Activated CD8-positive, alpha-beta T cell treated with anti-CD3 and anti-CD28 coated beads for 36 hours (primary cell): Measurements from ENCODE around the gene LIM2. TPM values are rescaled to one million over a fixed set of nuclear protein-coding genes. Genes with fewer than 3 reads are reported as not detected.

Experiments used
- ATAC-seq: fragments of 200-7000 bp; cut with Tn5 transposase; one replicate; pipeline ENCODE4 v1.10.0; 2021; ENCODE audit warnings: mild to moderate bottlenecking, moderate library complexity
- CTCF ChIA-PET: fragments of 350-600 bp; sonication (Branson Sonifier 250); formaldehyde crosslinking; loops from one replicate; lab custom pipeline; 2021; ENCODE audit warnings: antibody characterized with exemption; lab: Charles Lee
- POLR2A ChIA-PET: fragments of 350-600 bp; sonication (Branson Sonifier 250); formaldehyde crosslinking; loops from one replicate; lab custom pipeline; 2021; ENCODE audit warnings: antibody characterized with exemption; lab: Charles Lee
- DNase-seq: peaks from one replicate; pipeline ENCODE4 v3.0.0-alpha.2; 2020
- H3K27ac Mint-ChIP-seq: one replicate; pipeline ENCODE4 v1.8.0; 2021; ENCODE audit warnings: mild to moderate bottlenecking, mixed read lengths
- H3K27me3 Mint-ChIP-seq: one replicate; pipeline ENCODE4 v1.8.0; 2021; ENCODE audit warnings: mixed read lengths
- H3K36me3 Mint-ChIP-seq: one replicate; pipeline ENCODE4 v1.8.0; 2021; ENCODE audit warnings: low read depth, mixed read lengths
- H3K4me1 Mint-ChIP-seq: one replicate; pipeline ENCODE4 v1.8.0; 2021; ENCODE audit warnings: low read depth, mixed read lengths
- H3K4me3 Mint-ChIP-seq: one replicate; pipeline ENCODE4 v1.8.0; 2021; ENCODE audit warnings: mild to moderate bottlenecking, moderate library complexity, mixed read lengths
- H3K9me3 Mint-ChIP-seq: one replicate; pipeline ENCODE4 v1.8.0; 2021; ENCODE audit warnings: mixed read lengths
- intact Hi-C: fragments of 100-400 bp; cut with micrococcal nuclease; formaldehyde crosslinking; loops from one replicate; pipeline ENCODE4 v1.10.0; 2022
- total RNA-seq, 2 experiments: library from RNA; stranded (reverse); gene quantifications; one replicate each; pipeline ENCODE4 v1.2.3, GENCODE V29; 2021
- TF ChIP-seq, protein P1 (sequence below): fragments of 200-600 bp; IDR thresholded peaks from one replicate; pipeline ENCODE4 v1.8.0; 2022; ENCODE audit warnings: antibody characterized with exemption, mild to moderate bottlenecking

The LIM2 gene
- total RNA-seq, 2 experiments from 2014 or later: 1.4 to 2.6 TPM

- intact Hi-C loops: no loop called here
- ChIA-PET CTCF (interaction anchor here (0.9 to 1.7 kb wide), 4 partner anchors 27 to 147 kb away, joined by 4 to 9 read pairs (median 6); no protein-coding TSS in a partner anchor), POLR2A (interaction anchor here (1.1 kb wide), 1 partner anchor 13 kb away, joined by 3 read pairs; no protein-coding TSS in a partner anchor)
- DNase-seq: peak; percentile 62
- Mint-ChIP-seq H3K9me3 (no peaks in the 10 kb centered on the region), H3K27me3 (no peaks in the 10 kb centered on the region), H3K4me3 (peak overlapping the region; percentile 98), H3K36me3 (peaks cover 49% of the 10 kb centered on the region), H3K4me1 (peaks cover 50% of the 10 kb centered on the region), H3K27ac (peak overlapping the region; percentile 98)
- TF ChIP-seq, protein P1, sequence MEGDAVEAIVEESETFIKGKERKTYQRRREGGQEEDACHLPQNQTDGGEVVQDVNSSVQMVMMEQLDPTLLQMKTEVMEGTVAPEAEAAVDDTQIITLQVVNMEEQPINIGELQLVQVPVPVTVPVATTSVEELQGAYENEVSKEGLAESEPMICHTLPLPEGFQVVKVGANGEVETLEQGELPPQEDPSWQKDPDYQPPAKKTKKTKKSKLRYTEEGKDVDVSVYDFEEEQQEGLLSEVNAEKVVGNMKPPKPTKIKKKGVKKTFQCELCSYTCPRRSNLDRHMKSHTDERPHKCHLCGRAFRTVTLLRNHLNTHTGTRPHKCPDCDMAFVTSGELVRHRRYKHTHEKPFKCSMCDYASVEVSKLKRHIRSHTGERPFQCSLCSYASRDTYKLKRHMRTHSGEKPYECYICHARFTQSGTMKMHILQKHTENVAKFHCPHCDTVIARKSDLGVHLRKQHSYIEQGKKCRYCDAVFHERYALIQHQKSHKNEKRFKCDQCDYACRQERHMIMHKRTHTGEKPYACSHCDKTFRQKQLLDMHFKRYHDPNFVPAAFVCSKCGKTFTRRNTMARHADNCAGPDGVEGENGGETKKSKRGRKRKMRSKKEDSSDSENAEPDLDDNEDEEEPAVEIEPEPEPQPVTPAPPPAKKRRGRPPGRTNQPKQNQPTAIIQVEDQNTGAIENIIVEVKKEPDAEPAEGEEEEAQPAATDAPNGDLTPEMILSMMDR: no peak
- ATAC-seq: peak; percentile 0
Measured at GRCh38 chr19:51367255-51367564, 20.6 kb downstream of the LIM2 start.

DNA sequence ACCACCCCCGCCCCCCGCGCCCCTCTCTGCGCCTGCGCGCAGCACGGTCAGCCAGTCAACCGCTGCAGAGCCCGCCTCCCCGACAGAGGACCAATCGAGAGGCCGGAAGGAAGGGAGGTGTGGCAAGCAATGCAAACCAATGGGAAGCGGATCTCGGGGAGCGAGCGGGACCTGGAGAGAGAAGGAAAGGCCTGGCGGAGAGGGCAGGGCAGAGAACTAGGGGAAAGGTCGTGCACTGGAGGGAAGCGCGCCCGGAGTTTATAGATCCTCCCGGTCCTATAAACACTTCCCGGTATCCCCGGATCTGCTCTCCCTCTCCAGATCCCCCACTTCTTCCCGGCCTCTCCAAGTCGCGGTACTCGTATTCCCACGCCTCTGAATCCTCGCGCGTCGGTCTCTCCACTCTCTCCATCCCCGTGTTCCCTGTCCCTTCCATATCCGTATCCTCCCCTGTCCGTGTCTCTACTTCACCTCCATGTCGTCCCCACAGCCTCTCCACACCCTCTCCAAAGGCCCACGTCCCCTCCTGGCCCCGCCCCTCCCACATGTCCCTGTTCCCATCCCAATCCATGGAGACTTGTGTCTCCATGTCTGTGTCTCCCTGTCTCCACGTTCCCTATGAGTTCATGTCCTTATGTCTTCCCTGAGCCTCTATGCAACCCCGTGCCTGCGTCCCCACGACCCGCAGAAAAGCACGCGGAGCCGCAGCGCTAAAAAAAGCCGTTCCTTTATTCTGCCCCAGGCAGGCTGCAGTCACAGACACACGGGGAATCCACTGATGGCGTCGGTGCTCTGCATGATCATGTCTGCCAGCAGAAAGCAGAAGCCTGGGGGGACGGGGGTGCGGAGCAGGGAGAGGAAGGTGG is 21.2 kb downstream of the LIM2 start:
- peak; percentile 54 for ATAC-seq
- Mint-ChIP-seq H3K4me3 (peak overlapping the region; percentile 98), H3K27me3 (no peaks in the 10 kb centered on the region), H3K9me3 (no peaks in the 10 kb centered on the region), H3K4me1 (peaks cover 52% of the 10 kb centered on the region), H3K36me3 (peaks cover 45% of the 10 kb centered on the region), H3K27ac (peak overlapping the region; percentile 98)
- TF ChIP-seq, protein P1: no peak
- CTCF ChIA-PET: interaction anchor here (1.2 to 4.9 kb wide), 6 partner anchors 27 to 148 kb away, joined by 4 to 23 read pairs (median 6); no protein-coding TSS in a partner anchor
- POLR2A ChIA-PET: interaction anchor here (1.3 to 1.7 kb wide), 2 partner anchors 26 to 29 kb away, joined by 4 to 6 read pairs; no protein-coding TSS in a partner anchor
- intact Hi-C loops: no loop called here
- peak; percentile 98 for DNase-seq

DNA sequence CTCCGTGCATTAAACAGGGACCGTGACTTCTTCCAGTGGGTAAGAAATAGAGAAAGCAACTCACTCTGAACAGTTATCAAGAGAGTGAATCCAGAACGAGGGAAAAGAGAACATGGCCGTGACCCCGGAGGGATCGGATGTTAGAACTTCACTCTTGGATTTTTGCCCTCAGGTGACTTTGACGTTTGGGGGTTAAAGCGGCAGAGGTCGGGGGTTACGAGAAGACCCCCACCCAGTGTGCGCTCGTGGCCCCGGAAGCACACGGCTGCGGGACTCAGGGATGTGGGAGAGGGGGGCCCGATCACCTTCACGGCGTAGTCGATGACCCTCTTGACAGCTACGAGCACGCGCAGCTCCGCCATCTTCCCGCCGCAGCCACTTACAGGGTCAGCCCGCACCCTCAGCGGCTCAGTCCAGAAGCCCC is 21.8 kb downstream of the LIM2 start, which contains the start of gene ETFB:
Gene ETFB (minus strand): TSS at position 424 of the 424 bp plus-strand sequence. CDS start 62 bp downstream, at position 362.
- ChIA-PET CTCF (interaction anchor here (0.7 to 4.9 kb wide), 8 partner anchors 11 to 32 kb away, joined by 3 to 23 read pairs (median 4); no protein-coding TSS in a partner anchor), POLR2A (interaction anchor here (0.7 to 1.7 kb wide), 6 partner anchors 11 to 42 kb away, joined by 3 to 6 read pairs (median 4); no protein-coding TSS in a partner anchor)
- Mint-ChIP-seq H3K36me3 (peaks cover 38% of the 10 kb centered on the region), H3K4me3 (peak within 1 kb of the TSS; percentile 98), H3K27me3 (no peaks in the 10 kb centered on the region), H3K9me3 (no peaks in the 10 kb centered on the region), H3K4me1 (peaks cover 48% of the 10 kb centered on the region), H3K27ac (peak within 1 kb of the TSS; percentile 98)
- no peak for ATAC-seq
- no peak for DNase-seq
- intact Hi-C loops: no loop called here
- TF ChIP-seq, protein P1: no peak

DNA sequence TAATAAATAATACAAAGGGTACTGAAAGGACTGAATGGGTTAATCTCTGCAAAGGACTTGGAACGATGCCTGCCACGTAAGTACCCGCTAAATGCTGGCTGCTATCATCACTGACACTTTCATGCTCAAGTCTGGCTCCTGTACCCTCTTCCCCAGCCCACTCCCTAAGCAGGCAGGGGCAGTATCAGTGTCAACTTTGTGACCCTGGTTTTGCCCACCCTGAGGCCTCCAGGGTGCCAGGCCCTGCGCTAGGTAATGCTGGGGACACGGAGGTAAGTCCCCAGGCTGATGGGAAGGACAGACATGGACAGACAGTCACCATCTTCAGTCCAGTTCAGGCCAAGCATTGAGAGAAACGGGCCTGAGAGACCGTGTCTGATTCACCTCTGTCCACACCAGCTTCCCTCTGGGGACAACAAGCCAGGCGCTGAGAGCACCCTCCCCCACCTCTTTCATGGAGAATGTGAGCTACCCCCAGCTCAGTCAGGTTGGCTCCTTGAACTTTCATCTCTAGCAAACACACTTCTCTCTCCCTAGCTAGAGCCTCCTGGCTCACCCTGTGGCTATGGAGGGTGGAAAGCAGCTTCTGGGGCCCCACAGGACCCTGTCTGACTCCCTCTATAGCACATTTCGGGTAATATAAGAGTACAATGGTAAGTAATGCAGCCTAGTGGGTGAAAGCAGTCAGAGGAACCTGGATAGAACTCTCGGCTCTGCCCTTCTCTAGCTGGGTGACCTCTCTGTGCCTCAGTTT is 22.4 kb downstream of the LIM2 start:
- Mint-ChIP-seq H3K4me3 (peak overlapping the region; percentile 98), H3K4me1 (peaks cover 46% of the 10 kb centered on the region), H3K9me3 (no peaks in the 10 kb centered on the region), H3K27me3 (no peaks in the 10 kb centered on the region), H3K36me3 (peaks cover 36% of the 10 kb centered on the region), H3K27ac (peak overlapping the region; percentile 98)
- CTCF ChIA-PET: interaction anchor here (0.7 to 4.9 kb wide), 9 partner anchors 11 to 33 kb away, joined by 3 to 23 read pairs (median 4); no protein-coding TSS in a partner anchor
- ATAC-seq (no peak), DNase-seq (peak; percentile 40)
- TF ChIP-seq, protein P1: no peak
- POLR2A ChIA-PET: interaction anchor here (0.7 to 1.7 kb wide), 6 partner anchors 11 to 42 kb away, joined by 3 to 6 read pairs (median 4); no protein-coding TSS in a partner anchor
- intact Hi-C loops: no loop called here
